SK-MEL-5 (cell line): Measurements from ENCODE around the gene APOL1. TPM values are rescaled to one million over a fixed set of nuclear protein-coding genes. Genes with fewer than 3 reads are reported as not detected.
"Not testable (repeated sequence)": the region's sequence is repeated elsewhere in the genome, so short reads cannot be mapped to it uniquely, and the experiment has no call there.

Source experiments
- DNase-seq: peaks from one replicate; pipeline ENCODE4 v3.0.0-alpha.2; 2016; ENCODE audit warnings: low read depth, low spot score
- in situ Hi-C: cut with HindIII; loops from 2 replicates; pipeline ENCODE4 v1.10.0; 2016; ENCODE audit warnings: low sequenced_read_pairs, high pct_unique_total_duplicates, low pct_unique_long_range_greater_than_20kb
- total RNA-seq: library from RNA; depleted of rRNA; stranded (reverse); fragments of >200 nt; shearing (Covaris generic); gene quantifications from 2 replicates; pipeline ENCODE4 v1.2.3, GENCODE V29; 2014

The APOL1 gene
- total RNA-seq, 1 experiment from 2014 or later = 2.6 TPM

- in situ Hi-C loops = no loop called here
- DNase-seq = peak; percentile 51
Observed at GRCh38 chr22:36221799-36222751, 30.9 kb upstream of the APOL1 start.

GRCh38 chr22:36222887-36223450, 30.0 kb upstream of the APOL1 start:
- in situ Hi-C loops = no loop called here
- DNase-seq = no peak

- in situ Hi-C loops = no loop called here
Observed at GRCh38 chr22:36223504-36223903, 29.4 kb upstream of the APOL1 start.

DNA sequence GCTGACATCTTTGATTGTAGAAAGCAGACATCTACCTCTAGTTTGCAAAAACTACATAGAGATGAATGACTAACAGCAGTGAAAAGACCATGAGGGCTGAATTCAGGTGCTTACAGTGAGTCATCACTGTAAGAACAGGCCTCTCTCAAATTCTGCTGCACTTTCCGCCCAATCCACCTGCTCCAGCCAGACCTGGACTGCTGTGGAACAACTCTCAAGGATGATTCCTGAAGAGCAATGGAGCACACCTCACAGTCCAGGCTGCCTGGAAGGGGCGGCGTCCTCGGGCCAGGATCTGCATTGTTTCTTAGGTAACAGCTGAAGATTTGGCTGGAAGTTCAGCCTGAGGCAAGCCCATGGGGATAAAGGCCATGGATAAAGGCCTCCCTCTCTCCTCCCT, 28.7 kb upstream of the APOL1 start:
- in situ Hi-C loops = no loop called here

More at GRCh38 chr22:36223504-36223903, 29.4 kb upstream of the APOL1 start:
- no peak for DNase-seq

GRCh38 chr22:36225333-36225922, 27.5 kb upstream of the APOL1 start:
- in situ Hi-C loops = no loop called here
- no peak for DNase-seq

More for the DNA sequence above, 28.7 kb upstream of the APOL1 start:
- no peak for DNase-seq

DNA sequence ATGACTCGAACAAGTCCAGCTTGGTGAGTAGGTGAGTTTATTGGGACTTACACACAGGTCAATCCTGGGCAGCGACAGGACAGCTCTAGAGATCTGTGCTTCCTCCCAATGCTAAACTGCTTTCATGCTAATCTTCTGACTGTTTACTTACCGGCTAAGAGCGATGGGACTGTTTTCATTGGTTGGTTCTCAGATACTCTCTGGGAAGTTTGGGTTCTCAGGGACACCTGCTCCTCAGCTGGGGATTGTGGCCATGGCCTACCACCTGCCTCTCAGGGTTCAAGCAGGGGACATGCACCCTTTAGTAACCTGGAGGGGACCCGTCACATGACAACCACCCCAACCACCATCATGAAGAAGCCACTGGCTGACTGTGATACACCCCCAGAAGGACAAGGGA, 26.7 kb upstream of the APOL1 start:
- in situ Hi-C loops = no loop called here
- no peak for DNase-seq

DNA sequence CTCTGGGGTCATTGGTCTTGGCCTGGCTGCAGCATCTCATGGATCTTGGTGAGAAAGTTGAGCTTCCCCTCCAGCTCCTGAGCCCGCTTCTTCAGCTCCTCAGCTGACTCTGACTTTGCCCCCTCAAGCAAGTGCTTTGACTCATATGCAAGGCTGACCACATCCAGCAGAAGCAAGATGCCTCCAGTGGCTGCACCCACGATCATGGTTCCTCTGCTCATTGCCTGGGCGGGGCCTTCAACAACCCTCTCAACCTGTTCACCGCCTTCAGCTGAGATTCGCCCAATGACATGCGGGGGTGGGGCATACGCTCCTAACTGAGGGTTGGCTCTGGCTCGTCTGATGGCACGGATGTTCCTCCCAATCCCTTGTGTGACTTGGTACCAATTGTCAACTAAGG, 25.5 kb upstream of the APOL1 start:
- in situ Hi-C loops = no loop called here
- DNase-seq = no peak

- in situ Hi-C loops = no loop called here
- DNase-seq = no peak
Observed at GRCh38 chr22:36227806-36228205, 25.1 kb upstream of the APOL1 start.

- DNase-seq, in situ Hi-C loops: not testable (repeated sequence)
Observed at GRCh38 chr22:36228369-36228768, 24.6 kb upstream of the APOL1 start.

DNA sequence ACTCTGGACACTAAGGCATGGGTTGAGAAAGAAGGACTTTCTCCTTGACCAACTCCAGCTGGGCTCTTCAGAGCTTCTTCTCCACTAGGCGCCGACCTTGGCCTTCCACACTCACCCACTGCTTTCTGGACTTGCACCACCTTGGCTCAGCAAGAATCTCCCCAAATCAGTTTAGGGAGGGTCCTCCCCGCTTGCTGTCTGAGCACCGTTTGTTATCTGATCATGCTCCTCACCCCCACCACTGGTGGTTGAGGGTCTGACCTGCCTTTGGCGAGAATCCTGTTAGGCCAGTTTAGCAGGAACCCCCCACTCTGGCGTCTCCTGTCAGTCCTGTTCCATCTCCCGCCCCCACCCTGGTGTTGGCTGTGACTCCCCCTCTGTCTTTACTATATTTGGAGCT, 24.0 kb upstream of the APOL1 start:
- in situ Hi-C loops = no loop called here
- DNase-seq = no peak

- DNase-seq, in situ Hi-C loops: not testable (repeated sequence)
Observed at GRCh38 chr22:36229649-36230048, 23.3 kb upstream of the APOL1 start.

DNA sequence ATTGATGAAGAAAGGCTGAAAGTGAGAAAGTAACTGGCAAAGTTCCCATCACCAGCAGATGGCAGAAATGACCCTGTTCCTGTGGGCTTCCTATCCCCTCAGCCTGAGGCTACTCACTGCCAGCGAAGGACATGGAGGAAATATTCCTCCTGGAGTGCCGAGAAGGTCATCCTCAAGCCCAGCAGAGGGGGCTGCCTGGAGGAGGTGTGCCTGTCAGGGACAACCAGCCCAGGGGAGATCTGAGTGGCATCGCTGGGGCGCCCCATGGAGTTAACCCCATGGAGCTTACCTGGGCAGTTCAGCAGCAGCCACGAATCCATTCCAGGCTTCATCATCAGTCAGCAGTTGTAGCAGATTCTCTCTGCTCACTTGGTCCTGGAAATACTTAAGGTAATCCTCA, 21.9 kb upstream of the APOL1 start:
- in situ Hi-C loops = not testable (repeated sequence)

DNA sequence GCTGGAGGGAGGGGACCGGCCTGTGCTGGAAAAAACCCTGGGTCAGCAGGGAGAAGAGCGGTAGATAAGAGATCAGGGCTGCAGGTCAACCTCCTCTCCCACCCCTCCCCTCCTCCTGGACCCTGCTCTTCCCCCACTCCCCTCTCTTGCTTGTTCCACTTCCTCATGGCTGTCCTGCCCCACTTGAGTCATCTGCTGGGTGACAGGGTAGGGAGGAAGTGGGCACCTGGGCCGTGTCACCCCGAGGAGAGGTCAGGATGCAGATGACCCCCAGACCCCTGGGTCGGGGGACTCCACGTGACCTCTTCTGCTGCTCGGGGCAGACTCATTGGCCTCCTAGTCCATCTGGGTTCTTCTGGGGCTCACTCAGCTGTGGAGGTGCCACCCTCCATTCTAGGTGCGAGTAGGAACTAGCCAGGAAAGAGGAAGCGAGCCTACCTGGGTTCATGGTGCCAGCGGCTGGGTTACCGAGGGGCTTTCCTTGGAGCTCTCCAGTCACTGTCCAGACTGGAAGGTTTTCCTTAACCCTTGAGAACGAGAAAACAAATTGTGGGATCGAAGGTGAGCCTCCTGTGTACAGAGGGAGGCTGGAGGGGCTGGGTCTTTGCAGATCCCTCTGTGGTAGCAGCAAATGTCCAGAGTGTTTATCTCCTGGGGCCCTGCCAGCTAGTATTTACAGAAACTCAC, 20.1 kb upstream of the APOL1 start:
- in situ Hi-C loops = no loop called here
- no peak for DNase-seq

More for the DNA sequence above, 21.9 kb upstream of the APOL1 start:
- DNase-seq = not testable (repeated sequence)

- in situ Hi-C loops = no loop called here
- DNase-seq = no peak
Observed at GRCh38 chr22:36233796-36234195, 19.1 kb upstream of the APOL1 start.

GRCh38 chr22:36234213-36234612, 18.7 kb upstream of the APOL1 start:
- no peak for DNase-seq
- in situ Hi-C loops = no loop called here

GRCh38 chr22:36234919-36235318, 18.0 kb upstream of the APOL1 start:
- in situ Hi-C loops = no loop called here
- no peak for DNase-seq

DNA sequence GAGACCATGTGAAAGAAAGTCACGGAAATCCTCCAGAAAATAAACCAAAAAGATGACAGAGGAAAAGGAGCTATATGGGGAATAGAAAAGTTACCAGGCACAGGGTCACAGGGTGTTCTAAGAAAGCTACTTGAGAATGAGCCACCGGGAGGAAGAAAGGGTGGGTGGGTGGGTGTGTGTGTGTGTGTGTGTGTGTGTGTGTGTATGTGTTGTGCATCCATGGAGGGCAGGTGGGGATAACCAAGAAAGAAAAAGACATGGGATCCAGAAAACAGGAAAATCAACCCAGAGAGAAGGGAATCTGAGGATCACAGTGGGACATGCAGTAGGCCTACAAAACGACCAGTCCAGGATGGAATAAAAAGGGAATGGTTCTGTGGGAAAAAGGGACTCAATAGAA, 17.3 kb upstream of the APOL1 start:
- DNase-seq = no peak
- in situ Hi-C loops = no loop called here
